NCI-H226 (cell line): Measurements from ENCODE around the gene PCCA.

Source experiments
- DNase-seq: peaks from one replicate; pipeline ENCODE4 v3.0.0-alpha.2; 2015

Gene PCCA

DNA sequence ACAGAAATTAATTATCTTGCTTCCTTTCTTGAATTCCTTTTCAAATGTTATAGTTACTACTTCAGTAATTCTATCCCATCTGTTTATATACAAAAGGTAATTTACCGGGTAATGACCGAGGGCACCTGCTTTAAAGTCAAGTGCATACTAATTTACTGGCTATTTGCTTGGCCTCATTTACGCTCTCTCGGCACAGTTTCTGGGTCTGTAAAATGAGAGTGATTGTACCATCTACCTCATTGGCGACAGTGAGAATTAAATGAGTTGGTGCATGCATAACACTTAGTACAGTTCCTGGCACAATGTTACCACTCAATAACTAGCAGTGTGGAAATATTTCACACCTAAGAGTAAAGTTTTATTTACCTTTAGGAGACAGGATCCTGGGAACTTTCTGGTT is 388.1 kb downstream of the PCCA start:
- no peak for DNase-seq

DNA sequence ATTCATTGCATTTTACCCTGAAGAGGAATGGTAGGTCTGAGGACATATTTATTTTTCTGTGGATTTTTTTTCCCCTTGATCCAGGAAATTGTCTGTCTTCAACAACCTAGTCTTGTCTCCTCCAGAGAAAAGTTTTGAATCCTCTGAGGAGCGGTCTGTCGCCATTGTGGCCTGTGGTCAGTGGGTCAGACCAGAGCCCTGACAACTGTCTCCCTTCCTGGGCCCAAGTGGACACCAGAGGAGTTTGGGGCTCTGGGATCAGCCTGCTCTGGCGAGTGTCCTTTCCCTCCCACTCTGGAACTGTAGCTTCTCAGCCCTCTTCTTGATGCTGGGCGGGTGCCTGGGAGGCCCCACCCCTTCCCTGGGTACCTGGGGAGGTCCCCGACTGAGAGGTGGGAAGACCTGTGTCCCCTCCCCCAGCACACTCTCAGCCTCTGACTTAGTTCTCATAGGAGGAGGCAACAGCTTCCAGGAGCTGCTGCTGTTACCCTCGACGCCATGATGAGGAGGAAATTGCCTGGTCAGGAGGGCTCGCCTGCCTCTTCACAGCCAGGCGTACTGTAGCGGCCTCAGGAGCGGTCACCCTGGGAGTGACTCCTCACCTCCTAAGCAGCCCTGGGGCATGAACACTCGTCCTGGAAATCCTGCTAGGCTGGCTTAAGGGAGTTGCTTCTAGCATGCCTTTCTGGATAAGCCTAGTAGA is 389.4 kb downstream of the PCCA start:
- DNase-seq, result no peak

DNA sequence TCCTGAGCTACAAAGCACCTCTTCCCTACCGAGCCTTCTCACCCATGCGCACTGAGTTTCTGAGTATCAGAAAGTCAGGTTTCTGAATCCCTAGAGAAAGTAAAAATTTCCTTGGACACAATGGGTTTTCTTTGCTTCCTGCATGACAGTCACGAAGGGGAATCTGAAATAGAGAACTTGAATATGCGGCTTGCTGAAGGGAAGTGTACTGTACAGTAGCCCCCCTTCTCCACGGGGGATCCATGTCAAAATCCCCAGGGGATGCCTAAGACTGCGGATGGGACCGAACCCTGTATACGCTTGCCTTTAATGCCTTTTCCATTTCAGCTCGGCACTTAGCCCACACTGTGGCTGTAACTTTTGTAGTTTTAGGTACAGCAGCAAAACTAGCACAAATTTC is 391.8 kb downstream of the PCCA start:
- DNase-seq, result no peak

DNA sequence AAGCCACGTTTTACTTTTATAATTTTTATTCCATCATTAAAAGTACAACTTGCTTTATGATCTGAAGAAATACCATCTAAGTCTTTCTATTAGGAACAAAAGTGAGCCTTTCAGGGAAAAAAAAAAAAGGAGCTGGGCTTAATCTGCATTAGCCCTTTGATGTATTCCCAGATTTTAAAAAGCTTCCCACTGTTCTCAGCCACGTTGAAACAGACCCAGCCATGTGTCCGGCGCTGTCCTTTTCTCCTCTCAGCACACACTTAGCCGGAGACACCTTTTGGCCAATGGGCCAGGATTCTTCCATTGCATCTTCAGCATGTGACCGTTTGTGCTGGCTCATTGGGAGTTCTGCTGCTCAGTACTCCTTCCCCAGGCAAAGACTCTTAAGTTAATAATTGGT is 394.2 kb downstream of the PCCA start:
- DNase-seq, result no peak

DNA sequence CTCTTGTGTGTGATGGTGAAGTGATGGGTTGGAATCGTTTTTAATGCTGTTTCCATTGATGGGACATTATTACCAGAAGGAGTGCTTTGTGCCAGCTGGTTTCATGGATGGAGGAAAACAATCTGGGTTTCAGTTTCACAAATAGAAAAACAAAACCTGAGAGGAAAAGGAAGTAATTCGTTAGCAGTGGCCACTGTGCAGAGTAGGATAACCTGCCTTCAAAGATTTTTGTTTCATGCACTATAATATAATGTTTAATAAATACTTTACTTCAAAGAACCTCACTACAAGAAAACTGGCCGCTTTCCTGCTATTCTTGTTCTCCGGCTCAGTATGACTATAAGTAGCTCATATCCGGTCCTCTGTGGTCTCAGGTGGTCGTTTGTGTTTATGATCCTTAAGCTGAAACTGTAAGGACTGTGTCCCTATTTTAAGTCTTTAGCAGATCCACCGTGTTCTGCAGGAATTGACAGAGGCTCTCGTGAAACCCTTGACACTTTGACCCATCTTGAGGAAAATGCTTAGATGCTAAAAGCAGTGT is 395.0 kb downstream of the PCCA start:
- no peak for DNase-seq

DNA sequence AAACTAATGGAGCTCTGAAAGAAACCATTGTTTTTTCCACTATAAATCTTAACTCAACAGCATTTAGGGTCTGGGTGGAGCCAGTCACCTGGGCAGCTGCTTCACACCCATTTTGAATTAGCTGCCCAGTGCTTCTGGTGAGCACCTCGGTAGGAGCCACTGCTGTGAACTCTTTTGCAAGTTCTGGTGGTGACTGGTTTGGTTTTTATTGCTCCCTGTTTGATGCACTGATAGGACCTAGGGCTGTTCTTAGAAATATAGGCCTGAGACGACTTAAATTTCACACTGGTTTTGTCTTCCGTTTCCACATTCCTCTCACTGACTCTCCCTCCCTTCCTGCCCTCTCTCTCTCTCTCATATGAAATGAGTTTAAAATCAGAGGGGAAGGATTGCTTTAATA is 395.8 kb downstream of the PCCA start:
- DNase-seq, result no peak

DNA sequence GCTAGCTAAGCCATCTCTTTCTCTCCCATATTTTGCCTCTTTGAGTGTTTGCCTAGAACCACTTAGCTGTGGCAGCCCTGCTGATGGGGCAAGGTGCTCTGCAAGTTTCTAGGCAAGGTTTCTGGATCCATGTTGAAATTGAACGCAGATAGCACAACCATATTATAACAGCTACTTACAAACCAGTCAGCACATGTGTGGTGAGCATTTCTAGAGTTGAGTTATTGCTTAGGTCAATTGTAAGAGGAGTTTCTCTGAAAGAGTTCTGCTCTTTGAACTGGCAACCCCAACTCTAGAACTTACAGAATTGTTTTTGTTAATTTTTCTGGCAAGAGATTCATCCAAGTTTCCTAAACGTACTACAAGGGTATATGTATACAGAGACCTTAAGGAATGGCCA is 396.4 kb downstream of the PCCA start:
- DNase-seq, result no peak

DNA sequence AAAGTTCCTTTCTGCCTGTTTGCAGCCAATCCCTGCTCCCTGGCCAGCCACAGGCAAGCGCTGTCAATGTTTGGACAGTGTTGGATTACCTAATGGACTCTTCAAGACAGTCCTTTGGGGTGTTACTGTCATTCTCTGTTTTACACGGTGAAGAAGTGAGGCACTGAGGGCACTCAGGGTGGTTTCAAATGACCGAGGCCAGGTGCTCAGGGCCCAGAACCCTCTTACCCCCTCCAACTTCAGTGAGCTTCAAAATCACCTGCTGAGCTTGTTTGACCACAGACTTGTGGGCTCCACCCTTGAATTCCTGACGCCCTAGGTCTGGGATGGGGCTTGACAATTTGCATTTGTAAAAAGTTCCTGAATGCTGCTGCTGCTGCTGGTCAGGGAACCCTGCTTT is 401.8 kb downstream of the PCCA start:
- no peak for DNase-seq

DNA sequence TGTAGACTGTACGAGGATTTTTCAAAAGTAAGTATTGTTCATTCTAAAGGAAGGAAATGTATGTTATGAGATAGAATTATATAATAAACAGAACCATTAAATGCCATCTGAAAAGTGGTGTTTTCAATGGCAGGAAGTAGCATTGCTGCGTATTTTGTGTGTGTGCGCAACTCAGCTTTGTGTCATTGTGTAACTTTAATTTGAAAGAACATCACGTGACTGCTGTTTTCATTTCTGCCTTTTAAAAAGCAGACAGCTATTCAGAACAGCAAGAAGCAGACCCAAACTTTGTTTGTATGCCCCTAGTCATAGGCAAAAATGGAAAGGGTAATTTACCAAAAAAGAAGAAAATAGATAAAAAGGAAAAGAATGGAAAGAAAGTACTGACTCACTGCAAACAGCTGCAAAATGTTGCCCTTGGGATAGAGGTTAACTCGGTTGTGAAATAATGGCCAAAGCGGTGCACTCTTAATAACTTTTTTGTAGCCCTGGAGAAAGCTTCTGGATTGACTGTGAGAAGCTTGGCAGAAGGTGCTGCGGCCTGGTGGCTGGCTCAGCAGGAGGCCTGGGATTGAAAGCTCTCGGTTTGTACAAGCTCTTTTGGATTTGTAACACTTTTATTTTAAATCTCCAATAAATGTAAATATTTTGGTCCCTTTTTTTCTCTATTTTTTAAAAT is 402.4 kb downstream of the PCCA start:
- DNase-seq, result no peak

DNA sequence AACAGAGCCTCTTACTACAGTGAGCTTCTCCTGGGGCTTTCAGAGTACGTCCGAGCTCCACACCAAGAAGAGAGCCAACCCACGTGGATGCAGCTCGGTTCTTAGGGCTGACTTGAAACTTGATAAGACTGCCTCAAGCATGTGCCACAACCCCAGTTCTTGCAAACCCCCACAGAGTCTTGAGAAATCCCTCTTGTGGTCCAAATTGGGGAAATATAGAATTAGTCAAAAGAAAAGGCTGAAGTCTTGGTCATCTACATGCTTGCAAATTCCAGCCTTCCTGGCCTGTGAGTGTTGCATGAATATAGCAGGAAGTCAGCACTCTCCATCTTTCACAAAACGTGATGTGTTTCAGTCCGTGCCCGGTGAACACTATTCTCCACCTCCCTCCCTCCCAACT is 404.5 kb downstream of the PCCA start:
- DNase-seq, result no peak

DNA sequence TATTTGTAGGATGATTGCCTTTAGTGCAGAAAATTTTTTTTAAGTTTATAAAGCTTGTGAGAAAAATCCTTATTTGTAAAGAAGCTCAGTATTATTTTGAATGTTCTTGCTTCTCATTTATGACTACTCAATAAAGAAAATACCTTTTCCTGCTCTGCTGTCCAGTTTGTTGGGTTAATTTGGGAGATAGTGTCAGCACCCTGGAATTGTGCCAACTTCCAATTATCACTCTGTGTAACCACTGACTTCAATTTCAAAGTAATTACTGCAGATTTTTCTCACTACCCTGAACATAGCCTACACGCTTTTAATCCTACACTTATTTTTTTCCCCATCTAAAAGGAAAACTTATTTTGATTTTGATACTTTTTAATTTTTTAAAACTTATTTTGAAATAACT is 406.6 kb downstream of the PCCA start:
- no peak for DNase-seq

DNA sequence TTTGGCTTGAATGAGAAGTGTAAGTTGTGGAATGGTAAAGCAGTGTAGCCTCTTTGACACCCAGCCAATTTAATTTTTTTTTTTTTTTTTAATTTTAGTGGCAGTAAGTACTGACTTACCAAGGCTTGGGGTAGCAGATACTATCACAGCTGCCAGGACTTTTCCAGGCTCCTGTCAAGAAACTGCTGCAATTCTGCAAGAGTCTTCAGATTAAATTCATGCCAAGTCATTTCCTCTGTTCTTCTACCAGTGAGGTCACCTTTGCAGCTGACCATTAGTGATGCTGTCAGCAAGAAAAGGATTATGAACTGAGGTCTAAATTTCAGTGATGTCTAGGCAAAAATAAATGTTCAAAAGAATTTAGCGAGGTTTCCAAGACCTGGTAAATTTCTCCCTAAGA is 408.5 kb downstream of the PCCA start:
- peak; percentile 69 for DNase-seq

DNA sequence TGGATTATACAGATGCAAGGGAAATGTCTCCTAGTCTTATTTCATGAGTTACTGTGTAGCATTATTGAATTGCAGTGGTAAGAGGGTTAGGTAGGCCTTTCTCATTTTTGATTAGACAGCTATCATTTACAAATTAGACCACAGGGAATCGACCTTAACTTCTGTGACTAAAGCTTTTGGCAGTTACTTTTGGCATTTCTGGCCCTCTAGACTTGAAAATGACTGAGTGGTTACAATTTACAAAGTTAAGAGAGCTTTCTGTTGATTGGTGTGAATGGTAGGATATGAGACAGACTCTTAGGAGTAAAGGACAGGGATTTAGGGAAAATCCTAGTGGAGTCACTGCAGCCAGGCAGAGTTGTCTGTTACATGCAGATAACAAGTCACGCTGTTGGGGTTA is 413.6 kb downstream of the PCCA start:
- peak; percentile 3 for DNase-seq

DNA sequence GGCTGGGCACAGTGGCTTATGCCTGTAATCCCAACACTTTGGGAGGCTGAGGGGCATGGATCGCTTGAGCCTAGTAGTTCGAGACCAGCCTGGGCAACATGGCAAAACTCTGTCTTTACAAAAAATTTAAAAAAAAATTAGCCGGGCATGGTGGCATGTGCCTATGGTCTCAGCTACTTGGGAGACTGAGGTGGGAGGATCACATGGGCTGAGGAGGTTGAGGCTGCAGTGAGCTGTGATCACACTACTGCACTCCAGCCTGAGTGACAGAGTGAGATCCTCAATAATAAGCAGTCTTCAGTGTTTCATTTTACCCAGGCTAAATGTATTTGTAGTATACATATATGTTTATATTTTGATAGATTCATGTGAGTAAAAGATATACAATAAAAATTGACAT is 414.7 kb downstream of the PCCA start:
- DNase-seq, result no peak

DNA sequence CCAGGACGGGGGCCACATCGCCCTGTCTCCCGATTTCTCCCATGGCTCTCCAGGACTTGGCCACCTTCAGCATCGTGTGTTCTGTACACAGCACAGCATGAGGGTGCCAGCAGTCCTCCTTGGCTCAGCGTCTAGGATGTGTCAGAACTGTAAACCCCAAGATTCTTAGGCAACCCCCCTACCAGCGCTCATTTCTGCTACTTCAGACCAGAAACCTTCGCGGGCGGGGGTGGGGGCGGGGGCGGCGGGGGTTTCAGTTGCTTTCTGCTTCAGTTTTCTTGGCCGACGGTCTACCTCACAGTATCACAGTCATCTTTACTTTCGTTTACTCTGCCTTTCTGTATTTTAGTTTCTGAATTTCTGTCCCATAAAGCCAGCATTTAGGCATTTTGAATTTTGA is 417.3 kb downstream of the PCCA start:
- no peak for DNase-seq

DNA sequence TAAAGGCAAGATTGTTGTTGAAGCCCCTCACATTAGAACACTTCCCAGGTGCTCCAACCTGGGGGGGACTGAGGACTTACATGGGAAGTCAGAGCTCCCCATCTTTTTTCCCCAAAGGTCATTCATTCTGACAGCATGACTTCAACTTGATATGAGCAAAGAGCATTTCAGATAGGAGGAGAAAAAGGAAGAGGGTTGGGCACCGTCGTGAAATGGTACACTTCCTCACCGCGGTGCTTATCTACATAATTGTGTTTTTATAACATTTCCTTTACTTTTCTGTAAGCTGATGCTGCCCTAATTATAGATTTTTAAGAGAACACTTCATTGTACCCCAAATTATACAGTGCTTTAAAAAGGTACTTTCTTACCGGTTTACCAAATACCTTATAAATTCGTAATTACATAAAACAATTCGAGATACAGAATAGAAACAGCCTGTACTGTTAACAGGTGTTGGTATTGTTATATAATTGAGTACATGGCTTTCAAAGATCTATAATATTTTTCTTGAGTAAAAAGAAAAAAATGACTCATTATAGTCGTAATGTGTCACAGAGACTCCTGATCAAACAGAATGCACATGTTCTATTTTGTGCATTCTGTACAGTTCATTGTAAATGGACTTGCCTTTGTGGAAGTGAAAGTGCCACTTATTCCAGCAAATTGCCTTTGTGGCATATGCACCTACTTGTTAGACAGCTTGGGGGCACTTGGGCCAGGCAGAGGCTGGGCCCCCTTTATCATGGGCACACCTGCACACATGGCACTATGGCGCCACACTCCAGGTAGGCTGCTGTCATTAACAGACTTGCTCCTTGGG is 417.9 kb downstream of the PCCA start:
- no peak for DNase-seq

DNA sequence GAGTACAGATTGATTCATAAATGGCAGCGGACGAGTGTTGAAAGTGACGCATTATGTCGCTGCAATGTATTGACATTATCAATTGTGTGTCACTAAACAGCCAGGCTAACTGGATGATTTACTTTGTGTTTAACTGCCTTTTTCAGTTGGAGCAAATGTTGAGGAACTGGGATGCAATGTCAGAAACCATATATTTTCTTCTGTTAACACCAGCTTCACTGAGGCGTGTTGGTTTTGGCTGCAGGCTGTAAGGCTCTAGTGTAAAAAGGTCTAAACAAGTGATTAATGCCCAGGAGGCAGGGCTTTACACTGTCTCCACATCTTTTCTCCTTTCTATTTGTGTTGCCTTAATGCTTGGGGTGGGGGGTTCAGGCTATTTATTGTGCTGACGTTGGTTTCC is 419.6 kb downstream of the PCCA start:
- no peak for DNase-seq

DNA sequence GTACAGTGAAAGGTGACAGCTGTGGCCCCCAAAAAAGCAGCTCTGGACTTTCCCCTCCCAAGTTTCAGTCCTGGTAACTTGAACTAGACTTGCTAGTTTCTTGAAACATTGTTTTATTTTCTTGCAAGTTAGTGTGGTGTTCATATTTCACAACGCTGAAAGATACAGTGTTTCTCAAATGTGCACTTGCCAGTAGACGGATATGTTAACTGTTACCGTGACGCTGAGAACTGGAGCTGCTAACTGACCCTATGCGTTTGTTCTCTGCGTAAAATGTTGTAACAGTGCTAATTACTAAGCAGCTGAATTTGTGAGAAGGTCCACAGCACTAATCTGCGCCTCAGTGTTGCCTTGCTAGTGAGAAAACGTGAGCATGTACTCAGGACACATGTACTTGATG is 420.1 kb downstream of the PCCA start:
- DNase-seq, result no peak

DNA sequence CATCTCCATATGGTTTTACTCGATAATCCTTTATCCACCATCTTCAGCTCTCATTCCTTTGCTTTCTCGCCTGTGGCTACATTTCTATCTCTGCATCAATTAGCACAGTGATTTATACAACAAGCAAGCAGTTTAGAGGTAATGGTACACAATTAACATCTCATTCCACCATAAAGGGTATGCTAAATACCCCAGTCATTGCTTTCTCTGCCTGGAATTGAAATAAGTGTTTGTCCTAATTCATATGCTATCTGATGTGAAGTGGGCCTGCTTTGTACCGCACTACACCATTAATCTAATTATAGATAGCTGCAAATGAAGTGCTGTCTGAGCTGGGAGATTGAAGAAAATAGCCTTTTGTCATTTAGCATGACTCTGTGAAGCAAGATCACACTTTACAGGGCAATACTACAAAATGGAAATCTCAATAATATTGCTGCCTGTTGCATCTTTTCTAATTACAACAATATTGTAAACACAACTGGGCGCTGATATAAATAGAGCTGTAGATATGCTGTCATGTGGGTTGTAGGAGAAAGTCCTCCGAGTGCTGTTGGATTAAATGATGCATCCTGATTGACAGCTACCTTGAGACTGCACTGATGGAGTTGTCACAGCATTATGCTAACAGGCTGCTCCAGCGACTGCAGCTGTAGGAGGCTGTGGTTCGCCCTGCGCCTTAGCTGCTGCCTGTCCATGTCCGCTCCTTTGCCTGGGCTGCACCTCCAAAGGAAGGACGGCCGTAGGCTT is 421.5 kb downstream of the PCCA start:
- DNase-seq, result no peak

DNA sequence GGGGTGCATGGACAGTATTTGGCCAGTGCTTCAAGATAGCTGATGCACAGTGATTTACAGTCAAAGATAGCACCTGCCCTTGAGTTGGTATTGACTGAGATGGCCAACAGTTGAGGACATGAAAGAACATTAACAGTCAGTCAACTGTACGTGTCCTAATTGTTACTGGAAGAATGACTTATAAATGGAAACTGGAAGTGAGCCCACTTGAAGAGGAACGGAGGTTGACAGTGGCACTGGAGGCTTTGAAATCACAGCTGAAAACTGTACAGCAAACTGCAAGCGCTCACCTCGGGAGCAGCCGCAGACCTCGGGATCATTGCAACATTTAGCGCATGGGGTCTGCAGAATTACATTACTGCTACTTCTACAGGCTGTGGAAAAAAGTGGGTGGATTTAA is 422.6 kb downstream of the PCCA start:
- no peak for DNase-seq

DNA sequence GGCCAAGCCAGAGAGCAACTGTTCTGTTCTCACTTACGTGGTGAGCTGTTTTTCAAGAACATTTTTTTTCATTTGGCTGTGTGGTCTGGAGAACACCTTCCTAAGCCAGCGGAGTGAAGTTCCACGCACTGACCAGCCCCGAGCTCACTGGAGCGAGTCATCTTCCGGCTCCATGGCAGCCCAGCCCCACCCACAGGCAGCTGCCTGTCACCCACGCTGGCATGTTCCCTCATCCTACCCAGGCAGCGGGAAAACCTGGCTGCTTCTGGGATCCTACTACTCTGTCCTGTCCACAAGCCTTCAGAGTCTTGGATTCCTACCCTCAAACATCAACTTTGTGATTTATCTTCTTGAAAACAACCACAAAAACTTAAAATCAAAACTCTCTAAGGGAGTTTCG is 423.5 kb downstream of the PCCA start:
- no peak for DNase-seq

DNA sequence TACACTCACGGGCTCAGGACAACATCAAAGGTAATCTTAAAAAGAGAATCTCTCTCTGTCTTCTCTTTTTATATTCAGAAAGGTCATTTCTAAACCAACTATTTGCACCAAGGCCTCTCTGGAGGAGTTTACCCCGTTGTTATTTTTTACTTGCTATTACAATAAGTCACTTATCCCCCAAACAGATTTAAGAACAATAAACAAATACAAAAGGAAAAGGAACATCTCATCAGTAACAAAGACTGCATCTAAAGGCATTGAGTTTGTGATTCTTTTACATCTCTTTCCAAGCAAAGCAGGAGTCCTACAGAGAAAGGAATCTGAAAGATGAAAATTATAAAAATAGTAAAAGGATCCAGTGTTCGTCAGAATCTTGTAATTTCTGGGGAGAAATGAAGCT is 424.3 kb downstream of the PCCA start:
- no peak for DNase-seq

DNA sequence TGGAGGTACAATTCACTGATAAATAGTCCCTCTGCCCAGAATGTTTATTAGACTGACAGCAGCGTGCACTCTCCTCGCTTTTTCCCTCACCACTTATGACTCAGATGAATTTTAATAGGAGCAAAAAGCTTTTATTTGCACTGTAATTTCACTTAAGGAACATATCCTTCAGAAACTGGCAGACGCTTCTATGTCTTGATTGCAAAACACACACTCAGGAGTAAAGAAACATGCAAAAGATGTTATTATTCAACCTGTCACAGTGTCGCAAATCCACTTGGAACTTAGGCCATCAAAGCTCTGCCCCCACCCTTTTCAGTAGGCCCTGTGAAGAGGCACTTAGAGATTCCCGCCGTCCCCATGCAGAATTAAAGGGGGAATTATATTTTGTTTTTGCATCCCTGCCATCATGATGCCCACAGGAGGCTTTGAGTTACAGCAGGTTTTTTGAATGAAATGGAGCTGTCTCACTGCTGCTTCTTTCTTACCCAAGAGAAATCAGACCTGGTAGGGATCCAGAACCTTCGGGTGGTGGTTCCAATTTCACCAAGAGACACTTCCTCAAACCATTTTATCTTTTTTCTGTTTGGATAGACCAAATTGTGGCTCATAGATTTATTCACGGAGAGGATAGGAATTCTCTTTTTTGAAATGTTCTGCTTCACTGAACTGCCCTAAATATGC is 425.2 kb downstream of the PCCA start:
- no peak for DNase-seq
